Bone marrow (tissue), 2 donors: ENCODE results near the gene PCDHGA9.
A peak's percentile ranks its signal among the peaks of the same experiment; 100 is the strongest.
"Not testable (repeated sequence)": the region's sequence is repeated elsewhere in the genome, so short reads cannot be mapped to it uniquely, and the experiment has no call there.

Experiments used
- DNase-seq, 2 donors: peaks; one replicate each; lab custom pipeline; 2025; lab: John Stamatoyannopoulos, UW

The PCDHGA9 gene

GRCh38 chr5:141414548-141415274, 12.1 kb downstream of the PCDHGA9 start:
- not testable (repeated sequence) for DNase-seq

- not testable (repeated sequence) for DNase-seq
Measured at GRCh38 chr5:141415275-141415618, 12.7 kb downstream of the PCDHGA9 start.

GRCh38 chr5:141417494-141418172, 15.1 kb downstream of the PCDHGA9 start, which contains the start of gene PCDHGB7:
PCDHGB7 (plus strand) TSS chr5:141417677; CDS start chr5:141417860, 183 bp downstream.
- DNase-seq, result peak in 1 of 2 donors; percentile 38

GRCh38 chr5:141419074-141419880, 16.7 kb downstream of the PCDHGA9 start:
- no peak for DNase-seq

GRCh38 chr5:141420855-141421488, 18.4 kb downstream of the PCDHGA9 start, which contains the start of gene PCDHGA11:
PCDHGA11 (plus strand) TSS chr5:141421051; CDS start chr5:141421228, 177 bp downstream.
- peak in 1 of 2 donors; percentile 25 for DNase-seq

- DNase-seq, result no peak
Measured at GRCh38 chr5:141421489-141421855, 18.9 kb downstream of the PCDHGA9 start.

GRCh38 chr5:141422742-141423291, 20.2 kb downstream of the PCDHGA9 start:
- no peak for DNase-seq

- no peak for DNase-seq
Measured at GRCh38 chr5:141427783-141428426, 25.3 kb downstream of the PCDHGA9 start.

GRCh38 chr5:141430332-141431113, 27.9 kb downstream of the PCDHGA9 start, which contains the start of gene PCDHGA12:
PCDHGA12 (plus strand) TSS chr5:141430507; CDS start chr5:141430760, 253 bp downstream.
- DNase-seq, result no peak

- no peak for DNase-seq
Measured at GRCh38 chr5:141431286-141431685, 28.7 kb downstream of the PCDHGA9 start.

GRCh38 chr5:141432308-141432707, 29.7 kb downstream of the PCDHGA9 start:
- DNase-seq, result not testable (repeated sequence)

- DNase-seq, result not testable (repeated sequence)
Measured at GRCh38 chr5:141432726-141433125, 30.1 kb downstream of the PCDHGA9 start.

GRCh38 chr5:141434006-141434405, 31.4 kb downstream of the PCDHGA9 start:
- no peak for DNase-seq

GRCh38 chr5:141437221-141437620, 34.6 kb downstream of the PCDHGA9 start:
- DNase-seq, result no peak

- DNase-seq, result no peak
Measured at GRCh38 chr5:141439411-141440141, 37.0 kb downstream of the PCDHGA9 start.

- DNase-seq, result no peak
Measured at GRCh38 chr5:141440341-141440740, 37.8 kb downstream of the PCDHGA9 start.

- DNase-seq, result no peak
Measured at GRCh38 chr5:141441571-141442170, 39.1 kb downstream of the PCDHGA9 start.
